Adrenal gland (tissue), 5 donors: ENCODE results near the gene OR2AT4.

Experiments used
- POLR2A ChIP-seq, 2 donors: fragments of 450-650 bp; IDR thresholded peaks; one replicate each; pipeline ENCODE4 v1.6.1; 2017; ENCODE audit warnings: antibody characterized with exemption in 2 of 2, mild to moderate bottlenecking in 2 of 2, moderate library complexity in 1 of 2
- TF ChIP-seq, protein P1 (sequence below), 6 experiments: fragments of 450-650 bp in 4 of 6; fragments of 200-600 bp in 2 of 6; sonication (generic) in 1 of 6; IDR thresholded peaks; 1 replicate in 5 of 6; 2 replicates in 1 of 6; pipeline versions ENCODE4 v1.5.1 to v1.8.0; 2016 to 2021; ENCODE audit warnings: antibody characterized with exemption in 6 of 6, mild to moderate bottlenecking in 2 of 6, moderate library complexity in 1 of 6
- donor health status: DM: no; HTN: no; CAD: no.

DNA sequence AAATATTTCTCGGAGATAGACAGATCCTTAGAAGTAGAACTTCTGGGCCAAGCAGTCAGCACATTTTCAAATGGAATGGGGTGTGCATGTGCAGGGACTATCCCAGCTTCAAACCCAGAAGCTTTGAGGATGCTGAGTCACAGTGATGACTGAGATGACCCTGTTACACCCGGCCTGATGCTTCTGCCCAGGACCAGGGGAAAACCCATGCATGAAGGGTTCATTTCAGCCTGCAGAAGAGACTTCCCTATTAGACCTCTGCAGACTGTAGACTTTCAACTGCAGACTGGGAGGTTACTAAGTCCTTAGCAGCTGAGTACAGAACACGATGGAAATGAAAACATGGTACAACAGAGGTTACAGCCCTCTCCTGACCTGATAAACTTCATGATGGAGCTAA lies 3.6 kb upstream of the OR2AT4 start:
- TF ChIP-seq, protein P1, sequence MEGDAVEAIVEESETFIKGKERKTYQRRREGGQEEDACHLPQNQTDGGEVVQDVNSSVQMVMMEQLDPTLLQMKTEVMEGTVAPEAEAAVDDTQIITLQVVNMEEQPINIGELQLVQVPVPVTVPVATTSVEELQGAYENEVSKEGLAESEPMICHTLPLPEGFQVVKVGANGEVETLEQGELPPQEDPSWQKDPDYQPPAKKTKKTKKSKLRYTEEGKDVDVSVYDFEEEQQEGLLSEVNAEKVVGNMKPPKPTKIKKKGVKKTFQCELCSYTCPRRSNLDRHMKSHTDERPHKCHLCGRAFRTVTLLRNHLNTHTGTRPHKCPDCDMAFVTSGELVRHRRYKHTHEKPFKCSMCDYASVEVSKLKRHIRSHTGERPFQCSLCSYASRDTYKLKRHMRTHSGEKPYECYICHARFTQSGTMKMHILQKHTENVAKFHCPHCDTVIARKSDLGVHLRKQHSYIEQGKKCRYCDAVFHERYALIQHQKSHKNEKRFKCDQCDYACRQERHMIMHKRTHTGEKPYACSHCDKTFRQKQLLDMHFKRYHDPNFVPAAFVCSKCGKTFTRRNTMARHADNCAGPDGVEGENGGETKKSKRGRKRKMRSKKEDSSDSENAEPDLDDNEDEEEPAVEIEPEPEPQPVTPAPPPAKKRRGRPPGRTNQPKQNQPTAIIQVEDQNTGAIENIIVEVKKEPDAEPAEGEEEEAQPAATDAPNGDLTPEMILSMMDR (IDR thresholded peaks at IDR 0.05) = no peak
- TF ChIP-seq POLR2A (IDR thresholded peaks at IDR 0.05) = no peak
